Brain microvascular endothelial cell (primary cell): ENCODE results near the gene FLG.
A peak's percentile ranks its signal among the peaks of the same experiment; 100 is the strongest.

Experiments
- DNase-seq: peaks from one replicate; pipeline ENCODE4 v3.0.0-alpha.2; 2020
- H3K27ac ChIP-seq: fragments of 250-450 bp; sonication (Bioruptor Pico); 2 replicates; pipeline ENCODE4 v1.5.1; 2020; ENCODE audit warnings: mild to moderate bottlenecking, moderate library complexity
- H3K27me3 ChIP-seq: fragments of 250-450 bp; sonication (Bioruptor Pico); replicated peaks from 2 replicates; pipeline ENCODE4 v1.5.1; 2020; ENCODE audit warnings: mild to moderate bottlenecking
- H3K36me3 ChIP-seq: fragments of 250-450 bp; sonication (Bioruptor Pico); replicated peaks from 2 replicates; pipeline ENCODE4 v1.5.1; 2020; ENCODE audit warnings: mild to moderate bottlenecking
- H3K4me3 ChIP-seq: 2 replicates; pipeline ENCODE4 v1.5.1; 2011; ENCODE audit warnings: low read depth, mild to moderate bottlenecking, control low read depth, low read length, moderate library complexity
- CTCF ChIP-seq: IDR thresholded peaks from 2 replicates; pipeline ENCODE4 v1.5.1; 2011; ENCODE audit warnings: low read depth, mild to moderate bottlenecking, moderate library complexity, low read length, control low read depth, inconsistent platforms; ENCODE audit errors: missing control alignments
- in situ Hi-C: cut with HindIII; loops from 2 replicates; pipeline ENCODE4 v1.10.0; 2017; ENCODE audit warnings: low sequenced_read_pairs, low pct_ligation_motif_present

FLG gene

GRCh38 chr1:152349611-152350010 lies 24.6 kb upstream of the FLG start:
- H3K27me3 ChIP-seq = no peaks in the 10 kb centered on the region
- in situ Hi-C loops = no loop called here

GRCh38 chr1:152348447-152348846 lies 23.4 kb upstream of the FLG start:
- no peaks in the 10 kb centered on the region for H3K27me3 ChIP-seq
- in situ Hi-C loops = no loop called here
- H3K36me3 ChIP-seq = no peaks in the 10 kb centered on the region
- no peak overlapping the region for H3K4me3 ChIP-seq
- H3K27ac ChIP-seq = no peak overlapping the region
- TF ChIP-seq CTCF = peak; percentile 33
- no peak for DNase-seq

More at GRCh38 chr1:152349611-152350010, 24.6 kb upstream of the FLG start:
- no peak for TF ChIP-seq CTCF
- no peak for DNase-seq
- no peaks in the 10 kb centered on the region for H3K36me3 ChIP-seq
- H3K4me3 ChIP-seq = no peak overlapping the region
- no peak overlapping the region for H3K27ac ChIP-seq

- TF ChIP-seq CTCF = peak; percentile 86
- Histone ChIP-seq H3K4me3 (no peak overlapping the region), H3K36me3 (no peaks in the 10 kb centered on the region), H3K27me3 (no peaks in the 10 kb centered on the region), H3K27ac (no peak overlapping the region)
- peak; percentile 60 for DNase-seq
- in situ Hi-C loops = no loop called here
Observed at GRCh38 chr1:152347116-152347728, 22.2 kb upstream of the FLG start.

- in situ Hi-C loops = no loop called here
- no peak for TF ChIP-seq CTCF
- H3K27me3 ChIP-seq = no peaks in the 10 kb centered on the region
- no peak overlapping the region for H3K4me3 ChIP-seq
- H3K27ac ChIP-seq = no peak overlapping the region
- no peak for DNase-seq
- no peaks in the 10 kb centered on the region for H3K36me3 ChIP-seq
Observed at GRCh38 chr1:152344438-152344837, 19.4 kb upstream of the FLG start.

GRCh38 chr1:152343006-152343405 lies 18.0 kb upstream of the FLG start:
- TF ChIP-seq CTCF = no peak
- no peak overlapping the region for H3K27ac ChIP-seq
- H3K27me3 ChIP-seq = no peaks in the 10 kb centered on the region
- H3K36me3 ChIP-seq = no peaks in the 10 kb centered on the region
- DNase-seq = no peak
- no peak overlapping the region for H3K4me3 ChIP-seq
- in situ Hi-C loops = no loop called here

- no peak for TF ChIP-seq CTCF
- DNase-seq = no peak
- in situ Hi-C loops = no loop called here
- Histone ChIP-seq H3K27ac (no peak overlapping the region), H3K36me3 (no peaks in the 10 kb centered on the region), H3K4me3 (no peak overlapping the region), H3K27me3 (no peaks in the 10 kb centered on the region)
Observed at GRCh38 chr1:152335399-152335798, 10.4 kb upstream of the FLG start.
